Brain microvascular endothelial cell (primary cell): Measurements from ENCODE around the gene NMNAT2.

ENCODE experiments used
- DNase-seq: peaks from one replicate; pipeline ENCODE4 v3.0.0-alpha.2; 2020
- H3K27ac ChIP-seq: fragments of 250-450 bp; sonication (Bioruptor Pico); 2 replicates; pipeline ENCODE4 v1.5.1; 2020; ENCODE audit warnings: mild to moderate bottlenecking, moderate library complexity
- H3K27me3 ChIP-seq: fragments of 250-450 bp; sonication (Bioruptor Pico); replicated peaks from 2 replicates; pipeline ENCODE4 v1.5.1; 2020; ENCODE audit warnings: mild to moderate bottlenecking
- H3K36me3 ChIP-seq: fragments of 250-450 bp; sonication (Bioruptor Pico); replicated peaks from 2 replicates; pipeline ENCODE4 v1.5.1; 2020; ENCODE audit warnings: mild to moderate bottlenecking
- H3K4me3 ChIP-seq: 2 replicates; pipeline ENCODE4 v1.5.1; 2011; ENCODE audit warnings: low read depth, mild to moderate bottlenecking, control low read depth, low read length, moderate library complexity
- in situ Hi-C: cut with HindIII; loops from 2 replicates; pipeline ENCODE4 v1.10.0; 2017; ENCODE audit warnings: low sequenced_read_pairs, low pct_ligation_motif_present
- TF ChIP-seq, protein P1 (sequence below): IDR thresholded peaks from 2 replicates; pipeline ENCODE4 v1.5.1; 2011; ENCODE audit warnings: low read depth, mild to moderate bottlenecking, moderate library complexity, low read length, control low read depth, inconsistent platforms; ENCODE audit errors: missing control alignments

NMNAT2 gene

DNA sequence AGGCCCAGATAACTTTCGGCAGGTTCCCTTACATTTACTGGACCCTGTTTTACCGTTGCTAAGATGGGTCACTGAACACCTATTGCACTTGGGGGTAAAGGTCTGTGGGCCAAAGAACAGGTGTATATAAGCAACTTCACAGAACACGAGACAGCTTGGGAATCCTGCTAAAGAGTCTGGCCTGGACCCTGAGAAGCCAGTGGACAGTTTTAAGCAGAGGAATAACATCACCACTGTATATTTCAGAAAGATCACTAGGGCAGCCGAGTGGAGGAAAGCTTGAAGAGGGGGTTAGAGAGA lies 177.7 kb downstream of the NMNAT2 start:
- TF ChIP-seq, protein P1, sequence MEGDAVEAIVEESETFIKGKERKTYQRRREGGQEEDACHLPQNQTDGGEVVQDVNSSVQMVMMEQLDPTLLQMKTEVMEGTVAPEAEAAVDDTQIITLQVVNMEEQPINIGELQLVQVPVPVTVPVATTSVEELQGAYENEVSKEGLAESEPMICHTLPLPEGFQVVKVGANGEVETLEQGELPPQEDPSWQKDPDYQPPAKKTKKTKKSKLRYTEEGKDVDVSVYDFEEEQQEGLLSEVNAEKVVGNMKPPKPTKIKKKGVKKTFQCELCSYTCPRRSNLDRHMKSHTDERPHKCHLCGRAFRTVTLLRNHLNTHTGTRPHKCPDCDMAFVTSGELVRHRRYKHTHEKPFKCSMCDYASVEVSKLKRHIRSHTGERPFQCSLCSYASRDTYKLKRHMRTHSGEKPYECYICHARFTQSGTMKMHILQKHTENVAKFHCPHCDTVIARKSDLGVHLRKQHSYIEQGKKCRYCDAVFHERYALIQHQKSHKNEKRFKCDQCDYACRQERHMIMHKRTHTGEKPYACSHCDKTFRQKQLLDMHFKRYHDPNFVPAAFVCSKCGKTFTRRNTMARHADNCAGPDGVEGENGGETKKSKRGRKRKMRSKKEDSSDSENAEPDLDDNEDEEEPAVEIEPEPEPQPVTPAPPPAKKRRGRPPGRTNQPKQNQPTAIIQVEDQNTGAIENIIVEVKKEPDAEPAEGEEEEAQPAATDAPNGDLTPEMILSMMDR: no peak
- no peaks in the 10 kb centered on the region for H3K27me3 ChIP-seq
- DNase-seq: no peak
- no peak overlapping the region for H3K4me3 ChIP-seq
- H3K27ac ChIP-seq: no peak overlapping the region
- H3K36me3 ChIP-seq: no peaks in the 10 kb centered on the region
- in situ Hi-C loops: no loop called here

DNA sequence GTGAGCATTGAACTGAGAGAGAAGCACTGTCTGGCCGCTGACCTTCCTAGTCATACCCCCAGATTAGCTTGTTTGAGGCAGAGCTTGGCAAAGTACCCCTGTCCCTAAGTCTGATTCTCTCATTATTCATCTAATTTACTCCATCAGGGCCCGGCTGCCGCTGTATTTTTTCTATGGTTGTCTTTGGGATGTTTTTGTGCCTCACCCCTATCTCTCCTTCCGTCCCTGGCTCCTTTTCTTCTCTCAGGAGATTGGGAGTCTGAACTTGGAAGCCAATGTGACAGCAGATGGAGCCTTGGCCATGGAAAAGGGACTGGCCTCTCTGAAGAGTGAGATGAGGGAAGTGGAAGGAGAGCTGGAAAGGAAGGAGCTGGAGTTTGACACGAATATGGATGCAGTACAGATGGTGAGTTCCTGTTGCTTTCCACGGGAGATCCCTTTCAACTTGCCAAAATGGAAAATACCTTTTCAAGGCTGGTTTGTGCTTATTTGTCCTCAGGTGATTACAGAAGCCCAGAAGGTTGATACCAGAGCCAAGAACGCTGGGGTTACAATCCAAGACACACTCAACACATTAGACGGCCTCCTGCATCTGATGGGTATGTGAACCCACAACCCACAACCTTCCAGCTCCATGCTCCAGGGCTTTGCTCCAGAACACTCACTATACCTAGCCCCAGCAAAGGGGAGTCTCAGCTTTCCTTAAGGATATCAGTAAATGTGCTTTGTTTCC lies 178.2 kb downstream of the NMNAT2 start:
- no peak overlapping the region for H3K4me3 ChIP-seq
- no peak overlapping the region for H3K27ac ChIP-seq
- H3K36me3 ChIP-seq: no peaks in the 10 kb centered on the region
- TF ChIP-seq, protein P1: no peak
- no peak for DNase-seq
- in situ Hi-C loops: no loop called here
- H3K27me3 ChIP-seq: no peaks in the 10 kb centered on the region

DNA sequence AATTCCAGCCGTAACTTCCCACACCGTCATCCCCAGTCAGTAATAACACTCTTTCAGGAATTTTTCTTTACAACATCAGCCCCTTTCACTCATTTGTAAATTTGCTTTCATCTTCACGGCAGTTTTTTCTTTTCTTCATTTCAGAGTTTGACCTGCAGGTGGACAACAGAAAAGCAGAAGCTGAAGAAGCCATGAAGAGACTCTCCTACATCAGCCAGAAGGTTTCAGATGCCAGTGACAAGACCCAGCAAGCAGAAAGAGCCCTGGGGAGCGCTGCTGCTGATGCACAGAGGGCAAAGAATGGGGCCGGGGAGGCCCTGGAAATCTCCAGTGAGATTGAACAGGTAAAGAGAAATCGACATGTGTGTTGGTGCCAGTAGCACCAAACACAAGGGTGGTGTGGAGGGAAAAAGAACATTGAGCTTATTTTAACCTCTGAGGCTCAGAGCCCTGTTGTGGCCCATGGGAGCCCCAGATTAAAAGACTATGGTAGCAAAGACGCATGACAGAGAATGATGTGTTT lies 178.9 kb downstream of the NMNAT2 start:
- in situ Hi-C loops: no loop called here
- Histone ChIP-seq H3K36me3 (no peaks in the 10 kb centered on the region), H3K27ac (no peak overlapping the region), H3K27me3 (no peaks in the 10 kb centered on the region), H3K4me3 (no peak overlapping the region)
- TF ChIP-seq, protein P1: no peak
- no peak for DNase-seq

DNA sequence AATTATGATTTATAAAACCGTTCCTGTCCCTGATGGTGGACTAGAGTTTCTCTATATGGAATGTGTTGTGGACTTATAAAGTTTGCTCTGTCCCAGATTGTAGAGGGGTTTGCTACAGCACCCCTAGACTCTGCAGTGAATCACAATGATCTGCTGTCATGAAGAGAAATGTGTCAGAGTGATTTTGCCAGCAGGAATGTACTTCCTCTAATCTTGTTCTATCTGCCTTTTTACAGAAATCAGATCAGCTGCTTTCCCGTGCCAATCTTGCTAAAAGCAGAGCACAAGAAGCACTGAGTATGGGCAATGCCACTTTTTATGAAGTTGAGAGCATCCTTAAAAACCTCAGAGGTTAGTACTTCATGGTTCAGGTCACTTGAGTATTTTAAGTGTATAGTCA lies 180.1 kb downstream of the NMNAT2 start:
- peak; percentile 68 for DNase-seq
- Histone ChIP-seq H3K27ac (peak overlapping the region; percentile 55), H3K27me3 (no peaks in the 10 kb centered on the region), H3K36me3 (no peaks in the 10 kb centered on the region), H3K4me3 (no peak overlapping the region)
- in situ Hi-C loops: no loop called here
- TF ChIP-seq, protein P1: no peak

DNA sequence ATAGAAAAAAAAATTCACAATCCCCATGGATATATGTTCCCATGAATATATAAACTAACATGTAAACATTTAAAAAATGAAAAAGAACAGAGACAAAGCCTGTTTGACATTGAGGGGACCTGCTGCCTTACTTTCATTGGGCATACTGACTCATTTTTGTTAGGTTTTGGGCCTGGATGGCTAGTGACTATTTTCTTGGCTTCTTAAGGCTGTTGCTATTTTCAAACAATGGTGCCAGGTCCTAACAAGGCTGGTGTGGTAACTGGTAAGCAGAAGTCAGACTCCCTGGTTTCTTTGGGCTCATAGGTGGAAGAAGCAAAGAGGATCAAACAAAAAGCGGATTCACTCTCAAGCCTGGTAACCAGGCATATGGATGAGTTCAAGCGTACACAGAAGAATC lies 181.1 kb downstream of the NMNAT2 start:
- TF ChIP-seq, protein P1: no peak

More for the DNA sequence above, 181.1 kb downstream of the NMNAT2 start:
- in situ Hi-C loops: no loop called here
- H3K27ac ChIP-seq: no peak overlapping the region
- H3K27me3 ChIP-seq: no peaks in the 10 kb centered on the region
- H3K4me3 ChIP-seq: no peak overlapping the region
- no peaks in the 10 kb centered on the region for H3K36me3 ChIP-seq
- no peak for DNase-seq
